GM23338 (cell line): ENCODE results near the gene FHIT. TPM values are rescaled to one million over a fixed set of nuclear protein-coding genes. Genes with fewer than 3 reads are reported as not detected.

Source experiments
- ATAC-seq: fragments of 200-7000 bp; cut with Tn5 transposase; 3 replicates; pipeline ENCODE4 v1.9.1; 2020
- DNase-seq: peaks from one replicate; pipeline ENCODE4 v3.0.0-alpha.2; 2015; ENCODE audit warnings: low spot score
- H2AFZ ChIP-seq: fragments of 200-600 bp; sonication (generic); 2 replicates; pipeline ENCODE4 v1.8.0; 2016; ENCODE audit warnings: antibody characterized with exemption, mild to moderate bottlenecking, moderate library complexity
- H3F3A ChIP-seq: fragments of 200-600 bp; sonication (generic); replicated peaks from 2 replicates; pipeline ENCODE4 v1.8.0; 2017; ENCODE audit warnings: antibody characterized with exemption, mixed run types, low read depth
- H3K27ac ChIP-seq: fragments of 200-600 bp; sonication (generic); 2 replicates; pipeline ENCODE4 v1.6.1; 2016; ENCODE audit warnings: low read depth
- H3K27me3 ChIP-seq: fragments of 200-600 bp; sonication (generic); 2 replicates; pipeline ENCODE4 v1.8.0; 2016; ENCODE audit warnings: mild to moderate bottlenecking, mixed run types, moderate library complexity; ENCODE audit not compliant: insufficient read depth
- H3K36me3 ChIP-seq: fragments of 200-600 bp; sonication (generic); 2 replicates; pipeline ENCODE4 v1.8.0; 2016; ENCODE audit warnings: mild to moderate bottlenecking; ENCODE audit not compliant: insufficient read depth
- H3K4me1 ChIP-seq: fragments of 200-600 bp; sonication (generic); 2 replicates; pipeline ENCODE4 v1.8.0; 2016; ENCODE audit warnings: mild to moderate bottlenecking, moderate library complexity; ENCODE audit not compliant: insufficient read depth
- H3K4me2 ChIP-seq: fragments of 200-600 bp; sonication (generic); 2 replicates; pipeline ENCODE4 v1.7.1; 2017; ENCODE audit warnings: mixed run types
- H3K4me3 ChIP-seq: fragments of 200-600 bp; sonication (generic); 2 replicates; pipeline ENCODE4 v1.6.1; 2016; ENCODE audit warnings: mixed run types
- H3K79me2 ChIP-seq: fragments of 200-600 bp; sonication (generic); replicated peaks from 2 replicates; pipeline ENCODE4 v1.8.0; 2017; ENCODE audit warnings: mild to moderate bottlenecking; ENCODE audit not compliant: insufficient read depth
- H3K9me2 ChIP-seq: fragments of 200-600 bp; sonication (generic); 2 replicates; pipeline ENCODE4 v1.8.0; 2017; ENCODE audit not compliant: insufficient read depth
- H4K20me1 ChIP-seq: fragments of 200-600 bp; sonication (generic); replicated peaks from 2 replicates; pipeline ENCODE4 v1.8.0; 2017; ENCODE audit warnings: mild to moderate bottlenecking; ENCODE audit not compliant: insufficient read depth
- H3K27ac Mint-ChIP-seq: 2 replicates; pipeline ENCODE4 v1.8.0; 2020; ENCODE audit warnings: inconsistent platforms, mild to moderate bottlenecking, moderate library complexity, mixed read lengths
- H3K27me3 Mint-ChIP-seq: 3 replicates; pipeline ENCODE4 v1.8.0; 2022; ENCODE audit warnings: low read depth, mild to moderate bottlenecking, moderate library complexity, mixed read lengths, inconsistent platforms; ENCODE audit not compliant: insufficient read depth, poor library complexity
- H3K36me3 Mint-ChIP-seq: 3 replicates; pipeline ENCODE4 v1.8.0; 2021; ENCODE audit warnings: low read depth, mild to moderate bottlenecking, inconsistent platforms, moderate library complexity, mixed read lengths
- H3K4me1 Mint-ChIP-seq: 3 replicates; pipeline ENCODE4 v1.8.0; 2020; ENCODE audit warnings: mild to moderate bottlenecking, inconsistent platforms, mixed read lengths
- H3K4me3 Mint-ChIP-seq: 3 replicates; pipeline ENCODE4 v1.8.0; 2021; ENCODE audit warnings: moderate library complexity, mild to moderate bottlenecking, inconsistent platforms, mixed read lengths
- H3K9me3 Mint-ChIP-seq: 3 replicates; pipeline ENCODE4 v1.8.0; 2020; ENCODE audit warnings: moderate library complexity, mild to moderate bottlenecking, inconsistent platforms, mixed read lengths
- CREB1 ChIP-seq: fragments of 250-450 bp; sonication (Bioruptor Pico); IDR thresholded peaks from 2 replicates; pipeline ENCODE4 v1.5.0; 2020; ENCODE audit warnings: low read depth, mild to moderate bottlenecking, moderate library complexity
- ETS1 ChIP-seq: IDR thresholded peaks from 2 replicates; pipeline ENCODE4 v1.6.1; 2016; ENCODE audit warnings: antibody characterized with exemption
- EZH2 ChIP-seq: fragments of 200-600 bp; sonication (generic); IDR thresholded peaks from one replicate; pipeline ENCODE4 v1.8.0; 2017; ENCODE audit warnings: antibody characterized with exemption, mild to moderate bottlenecking, low read depth; ENCODE audit not compliant: unreplicated experiment
- EZH2phosphoT487 ChIP-seq: fragments of 200-600 bp; sonication (generic); IDR thresholded peaks from one replicate; pipeline ENCODE4 v1.8.1; 2018; ENCODE audit warnings: antibody characterized with exemption; ENCODE audit not compliant: unreplicated experiment
- JUNB ChIP-seq: IDR thresholded peaks from one replicate; pipeline ENCODE4 v1.6.1; 2016; ENCODE audit warnings: antibody characterized with exemption; ENCODE audit not compliant: unreplicated experiment
- NANOG ChIP-seq: IDR thresholded peaks from 2 replicates; pipeline ENCODE4 v1.6.1; 2016; ENCODE audit warnings: antibody characterized with exemption, borderline replicate concordance
- POLR2AphosphoS5 ChIP-seq: IDR thresholded peaks from 2 replicates; pipeline ENCODE4 v1.6.1; 2016; ENCODE audit warnings: antibody characterized with exemption, low read depth
- REST ChIP-seq: IDR thresholded peaks from one replicate; pipeline ENCODE4 v1.6.1; 2018; ENCODE audit warnings: antibody characterized with exemption; ENCODE audit not compliant: unreplicated experiment
- STAT1 ChIP-seq: IDR thresholded peaks from one replicate; pipeline ENCODE4 v1.6.1; 2016; ENCODE audit warnings: antibody characterized with exemption; ENCODE audit not compliant: unreplicated experiment
- ZNF114 ChIP-seq: fragments of 250-450 bp; sonication (Bioruptor Pico); IDR thresholded peaks from 2 replicates; pipeline ENCODE4 v1.5.0; 2020; ENCODE audit warnings: mild to moderate bottlenecking, moderate library complexity
- ZNF331 ChIP-seq: fragments of 250-450 bp; sonication (Bioruptor Pico); IDR thresholded peaks from 2 replicates; pipeline ENCODE4 v1.5.0; 2020; ENCODE audit warnings: low read depth, mild to moderate bottlenecking, moderate library complexity
- polyA plus RNA-seq: library from polyadenylated mRNA; unstranded; fragments of >200 nt; fragmentation: Nextera tagmentation; extraction: Ambion mirVana; gene quantifications from 2 replicates; pipeline ENCODE4 v1.2.1, GENCODE V29; 2016
- total RNA-seq: library from RNA; depleted of rRNA; stranded (reverse); fragments of >200 nt; shearing (Covaris generic); gene quantifications from 2 replicates; pipeline ENCODE4 v1.2.3, GENCODE V29; 2014
- TF ChIP-seq, protein P1 (sequence below), 2 experiments: fragments of 200-600 bp in 1 of 2; sonication (generic) in 1 of 2; conservative IDR thresholded peaks; 2 replicates each; pipeline versions ENCODE4 v1.5.1 to v1.6.1; 2016 to 2017; ENCODE audit warnings: antibody characterized with exemption in 2 of 2, low read depth in 2 of 2, mild to moderate bottlenecking in 2 of 2, moderate library complexity in 1 of 2

Gene FHIT
- total and polyA plus RNA-seq, 2 experiments from 2014 or later = 3.0 to 8.3 TPM

DNA sequence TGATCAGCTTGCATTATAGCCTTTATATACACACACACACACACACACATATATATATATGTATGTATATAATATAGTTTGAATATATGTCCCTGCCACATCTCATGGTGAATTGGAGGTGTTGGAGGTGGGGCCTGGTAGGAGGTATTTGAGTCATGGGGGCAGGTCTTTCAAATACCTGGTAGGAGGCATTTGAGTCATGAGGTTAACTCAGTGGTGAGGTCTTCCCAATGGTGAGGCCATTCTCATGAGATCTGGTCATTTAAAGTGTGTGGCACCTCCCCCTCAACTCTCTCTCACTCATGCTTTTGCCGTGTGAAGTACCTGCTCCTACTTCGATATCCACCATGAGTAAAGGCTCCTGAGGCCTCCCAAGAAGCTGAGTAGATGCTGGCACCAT lies 27.5 kb upstream of the FHIT start (continued):
- TF ChIP-seq EZH2phosphoT487 (no peak), ZNF114 (no peak), JUNB (no peak), ZNF331 (CRISPR knock-in tag) (no peak), ETS1 (no peak), CREB1 (CRISPR knock-in tag) (no peak), STAT1 (no peak), POLR2AphosphoS5 (no peak), REST (no peak), EZH2 (no peak), NANOG (no peak)
- TF ChIP-seq, protein P1, sequence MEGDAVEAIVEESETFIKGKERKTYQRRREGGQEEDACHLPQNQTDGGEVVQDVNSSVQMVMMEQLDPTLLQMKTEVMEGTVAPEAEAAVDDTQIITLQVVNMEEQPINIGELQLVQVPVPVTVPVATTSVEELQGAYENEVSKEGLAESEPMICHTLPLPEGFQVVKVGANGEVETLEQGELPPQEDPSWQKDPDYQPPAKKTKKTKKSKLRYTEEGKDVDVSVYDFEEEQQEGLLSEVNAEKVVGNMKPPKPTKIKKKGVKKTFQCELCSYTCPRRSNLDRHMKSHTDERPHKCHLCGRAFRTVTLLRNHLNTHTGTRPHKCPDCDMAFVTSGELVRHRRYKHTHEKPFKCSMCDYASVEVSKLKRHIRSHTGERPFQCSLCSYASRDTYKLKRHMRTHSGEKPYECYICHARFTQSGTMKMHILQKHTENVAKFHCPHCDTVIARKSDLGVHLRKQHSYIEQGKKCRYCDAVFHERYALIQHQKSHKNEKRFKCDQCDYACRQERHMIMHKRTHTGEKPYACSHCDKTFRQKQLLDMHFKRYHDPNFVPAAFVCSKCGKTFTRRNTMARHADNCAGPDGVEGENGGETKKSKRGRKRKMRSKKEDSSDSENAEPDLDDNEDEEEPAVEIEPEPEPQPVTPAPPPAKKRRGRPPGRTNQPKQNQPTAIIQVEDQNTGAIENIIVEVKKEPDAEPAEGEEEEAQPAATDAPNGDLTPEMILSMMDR (conservative IDR thresholded peaks at IDR 0.05; ENCODE audit: low read depth in 2 of 2) = no peak

- Mint-ChIP-seq H3K9me3 (no peaks in the 10 kb centered on the region), H3K4me3 (no peak overlapping the region), H3K27me3 (no peaks in the 10 kb centered on the region), H3K27ac (no peak overlapping the region), H3K36me3 (no peaks in the 10 kb centered on the region), H3K4me1 (no peaks in the 10 kb centered on the region)
- Histone ChIP-seq H3F3A (no peaks in the 10 kb centered on the region), H3K27me3 (no peaks in the 10 kb centered on the region), H4K20me1 (no peaks in the 10 kb centered on the region), H3K27ac (no peak overlapping the region), H3K36me3 (no peaks in the 10 kb centered on the region), H3K4me3 (no peak overlapping the region), H2AFZ (no peak overlapping the region), H3K79me2 (no peaks in the 10 kb centered on the region), H3K4me1 (no peaks in the 10 kb centered on the region), H3K4me2 (no peak overlapping the region), H3K9me2 (peaks cover 4% of the 10 kb centered on the region)
- no peak for ATAC-seq
- no peak for DNase-seq
- TF ChIP-seq POLR2AphosphoS5 = no peak
- TF ChIP-seq, protein P1 (conservative IDR thresholded peaks at IDR 0.05; ENCODE audit: low read depth in 2 of 2) = no peak
- no peak for TF ChIP-seq EZH2
- no peak for TF ChIP-seq ZNF114
Observed at GRCh38 chr3:61277411-61277810, 26.2 kb upstream of the FHIT start.
